Body of pancreas (tissue), 4 donors: ENCODE data around the gene ETFA. TPM values are rescaled to one million over a fixed set of nuclear protein-coding genes. Genes with fewer than 3 reads are reported as not detected.

Source experiments
- ATAC-seq: fragments of 150-250 bp; one replicate; pipeline ENCODE4 v1.9.1; 2016
- DNase-seq, 4 donors: peaks; one replicate each; pipeline ENCODE4 v3.0.0-alpha.2; 2019
- H3K27ac ChIP-seq, 4 donors: fragments of 200-600 bp; sonication (generic); 1 replicate in 3 of 4; 2 replicates in 1 of 4; pipeline versions ENCODE4 v1.5.1 to v1.6.1; 2016 to 2019; ENCODE audit warnings: mild to moderate bottlenecking in 1 of 4, mixed read lengths in 1 of 4, moderate library complexity in 1 of 4
- H3K27me3 ChIP-seq, 2 donors: fragments of 200-600 bp; sonication (generic); one replicate each; pipeline ENCODE4 v1.6.0; 2016; ENCODE audit warnings: mild to moderate bottlenecking in 1 of 2
- H3K36me3 ChIP-seq, 2 donors: fragments of 200-600 bp; sonication (generic); replicated peaks in 1 of 2; 2 replicates each; pipeline ENCODE4 v1.5.1; 2016; ENCODE audit warnings: low read depth in 2 of 2; ENCODE audit not compliant: insufficient read depth in 1 of 2
- H3K4me1 ChIP-seq: fragments of 200-600 bp; sonication (generic); one replicate; pipeline ENCODE4 v1.6.0; 2016
- H3K4me3 ChIP-seq, 2 donors: fragments of 200-600 bp; sonication (generic); 1 replicate in 1 of 2; 2 replicates in 1 of 2; pipeline ENCODE4 v1.5.1; 2016 to 2019
- H3K9me3 ChIP-seq, 3 donors: fragments of 200-600 bp; sonication (generic); 1 replicate in 2 of 3; 2 replicates in 1 of 3; pipeline ENCODE4 v1.5.1; 2016
- CTCF ChIP-seq, 7 experiments: fragments of 450-650 bp in 4 of 7; fragments of 200-600 bp in 3 of 7; sonication (generic) in 3 of 7; IDR thresholded peaks; one replicate each; pipeline ENCODE4 v1.5.1; 2016 to 2019; ENCODE audit warnings: antibody characterized with exemption in 7 of 7
- POLR2A ChIP-seq, 3 donors: fragments of 450-650 bp; IDR thresholded peaks; one replicate each; pipeline ENCODE4 v1.6.1; 2016; ENCODE audit warnings: antibody characterized with exemption in 3 of 3, mild to moderate bottlenecking in 2 of 3
- WGBS, 2 donors: methylation state at CpG; one replicate each; pipeline ENCODE4 v1.1.5; 2017; 5-methylcytosine and 5-hydroxymethylcytosine counted together
- intact Hi-C: fragments of 100-400 bp; cut with DNase I; formaldehyde crosslinking; loops from one replicate; pipeline ENCODE4 v1.15.1; 2023
- total RNA-seq, 2 donors: library from RNA; depleted of rRNA; stranded (reverse); fragments of >200 nt; gene quantifications; one replicate each; pipeline ENCODE4 v1.1.0, GENCODE V29; 2016

Gene ETFA
- total RNA-seq, 2 donors from 2014 or later = 38.6 to 62.8 TPM

GRCh38 chr15:76234337-76234889 lies 76.9 kb downstream of the ETFA start:
- Histone ChIP-seq H3K27me3 (no peaks in the 10 kb centered on the region), H3K9me3 (no peaks in the 10 kb centered on the region)
- ATAC-seq = no peak

GRCh38 chr15:76233921-76234320 lies 77.3 kb downstream of the ETFA start:
- H3K4me3 ChIP-seq = no peak overlapping the region
- H3K27ac ChIP-seq = no peak overlapping the region
- intact Hi-C loops = no loop called here
- ATAC-seq = no peak
- H3K36me3 ChIP-seq = peaks cover 0 to 8% of the 10 kb centered on the region in 2 donors
- no peak for TF ChIP-seq POLR2A (IDR thresholded peaks at IDR 0.05)
- TF ChIP-seq CTCF (IDR thresholded peaks at IDR 0.05) = no peak
- no peak for DNase-seq
- 95% methylated on average over 1 of the region's 1 CpG for WGBS, 2 donors
- no peaks in the 10 kb centered on the region for H3K9me3 ChIP-seq
- no peaks in the 10 kb centered on the region for H3K4me1 ChIP-seq
- no peaks in the 10 kb centered on the region for H3K27me3 ChIP-seq

More at GRCh38 chr15:76234337-76234889, 76.9 kb downstream of the ETFA start:
- Histone ChIP-seq H3K27ac (no peak overlapping the region), H3K4me3 (no peak overlapping the region), H3K36me3 (peaks cover 0 to 8% of the 10 kb centered on the region in 2 donors), H3K4me1 (no peaks in the 10 kb centered on the region)
- 85 to 86% methylated on average over 4 of the region's 4 CpGs for WGBS, 2 donors
- no peak for TF ChIP-seq CTCF (IDR thresholded peaks at IDR 0.05)
- intact Hi-C loops = no loop called here
- DNase-seq = no peak

GRCh38 chr15:76229266-76229665 lies 82.0 kb downstream of the ETFA start:
- H3K4me3 ChIP-seq = no peak overlapping the region
- no peak overlapping the region for H3K27ac ChIP-seq
- ATAC-seq (no peak), DNase-seq (no peak)
- H3K27me3 ChIP-seq = no peaks in the 10 kb centered on the region
- no peaks in the 10 kb centered on the region for H3K9me3 ChIP-seq
- H3K36me3 ChIP-seq = peaks cover 0 to 11% of the 10 kb centered on the region in 2 donors
- TF ChIP-seq POLR2A (IDR thresholded peaks at IDR 0.05) = no peak
- TF ChIP-seq CTCF (IDR thresholded peaks at IDR 0.05) = no peak
- 86 to 100% methylated on average over 1 of the region's 1 CpG for WGBS, 2 donors
- intact Hi-C loops = no loop called here
- no peaks in the 10 kb centered on the region for H3K4me1 ChIP-seq

- peaks cover 0 to 4% of the 10 kb centered on the region in 2 donors for H3K36me3 ChIP-seq
- ATAC-seq = no peak
- no peaks in the 10 kb centered on the region for H3K9me3 ChIP-seq
- no peak overlapping the region for H3K27ac ChIP-seq
- intact Hi-C loops = no loop called here
- no peak for DNase-seq
- 95 to 100% methylated on average over 2 of the region's 2 CpGs for WGBS, 2 donors
- H3K4me1 ChIP-seq = no peaks in the 10 kb centered on the region
- no peaks in the 10 kb centered on the region for H3K27me3 ChIP-seq
- no peak overlapping the region for H3K4me3 ChIP-seq
- TF ChIP-seq CTCF (IDR thresholded peaks at IDR 0.05) = no peak
- no peak for TF ChIP-seq POLR2A (IDR thresholded peaks at IDR 0.05)
Measured at GRCh38 chr15:76223521-76223920, 87.7 kb downstream of the ETFA start.

GRCh38 chr15:76222159-76222558 lies 89.1 kb downstream of the ETFA start:
- H3K4me3 ChIP-seq = no peak overlapping the region
- intact Hi-C loops = no loop called here
- H3K27me3 ChIP-seq = no peaks in the 10 kb centered on the region
- ATAC-seq (no peak), DNase-seq (no peak)
- H3K36me3 ChIP-seq = peaks cover 0 to 4% of the 10 kb centered on the region in 2 donors
- no peaks in the 10 kb centered on the region for H3K9me3 ChIP-seq
- no peak for TF ChIP-seq CTCF (IDR thresholded peaks at IDR 0.05)
- no peak for TF ChIP-seq POLR2A (IDR thresholded peaks at IDR 0.05)
- no peak overlapping the region for H3K27ac ChIP-seq
- 93 to 94% methylated on average over 4 of the region's 4 CpGs for WGBS, 2 donors
- peaks cover 12% of the 10 kb centered on the region for H3K4me1 ChIP-seq
